Activated naive CD4-positive, alpha-beta T cell treated with anti-CD3 and anti-CD28 coated beads, Interleukin-2, amount 50 U/mL, for 24 hours (primary cell): Measurements from ENCODE around the gene ALDH5A1.
A peak's percentile ranks its signal among the peaks of the same experiment; 100 is the strongest.

Experiments
- H3K27ac Mint-ChIP-seq: one replicate; pipeline ENCODE4 v1.8.0; 2021; ENCODE audit warnings: mild to moderate bottlenecking, mixed read lengths
- H3K27me3 Mint-ChIP-seq: one replicate; pipeline ENCODE4 v1.8.0; 2021; ENCODE audit warnings: mixed read lengths
- H3K36me3 Mint-ChIP-seq: one replicate; pipeline ENCODE4 v1.8.0; 2021; ENCODE audit warnings: mixed read lengths
- H3K4me1 Mint-ChIP-seq: one replicate; pipeline ENCODE4 v1.8.0; 2021; ENCODE audit warnings: mixed read lengths
- H3K4me3 Mint-ChIP-seq: one replicate; pipeline ENCODE4 v1.8.0; 2021; ENCODE audit warnings: mild to moderate bottlenecking, mixed read lengths
- H3K9me3 Mint-ChIP-seq: one replicate; pipeline ENCODE4 v1.8.0; 2021; ENCODE audit warnings: mixed read lengths

Gene ALDH5A1

DNA sequence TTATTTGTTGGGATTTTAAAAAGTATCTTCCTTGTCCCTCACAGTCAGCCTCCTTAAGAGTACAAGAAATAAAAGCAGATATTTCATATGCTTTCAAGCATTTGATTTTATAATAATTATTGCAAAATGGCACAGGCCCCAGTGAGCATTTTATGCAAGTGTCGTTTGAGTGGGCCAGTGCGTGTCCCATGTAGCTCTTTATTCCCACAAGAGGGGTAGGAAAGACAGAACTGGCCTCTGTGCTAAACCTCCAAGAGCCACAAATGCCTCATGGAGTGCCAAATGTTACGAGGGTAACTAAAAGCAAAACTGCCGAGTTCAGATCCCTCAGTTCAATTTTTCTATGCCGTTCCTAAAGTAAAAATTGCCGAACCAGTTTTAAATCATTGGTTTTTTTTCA, 18.1 kb upstream of the ALDH5A1 start:
- H3K27ac Mint-ChIP-seq, result no peak overlapping the region
- H3K9me3 Mint-ChIP-seq, result no peaks in the 10 kb centered on the region
- H3K4me1 Mint-ChIP-seq, result no peaks in the 10 kb centered on the region
- no peak overlapping the region for H3K4me3 Mint-ChIP-seq
- H3K36me3 Mint-ChIP-seq, result no peaks in the 10 kb centered on the region
- no peaks in the 10 kb centered on the region for H3K27me3 Mint-ChIP-seq

DNA sequence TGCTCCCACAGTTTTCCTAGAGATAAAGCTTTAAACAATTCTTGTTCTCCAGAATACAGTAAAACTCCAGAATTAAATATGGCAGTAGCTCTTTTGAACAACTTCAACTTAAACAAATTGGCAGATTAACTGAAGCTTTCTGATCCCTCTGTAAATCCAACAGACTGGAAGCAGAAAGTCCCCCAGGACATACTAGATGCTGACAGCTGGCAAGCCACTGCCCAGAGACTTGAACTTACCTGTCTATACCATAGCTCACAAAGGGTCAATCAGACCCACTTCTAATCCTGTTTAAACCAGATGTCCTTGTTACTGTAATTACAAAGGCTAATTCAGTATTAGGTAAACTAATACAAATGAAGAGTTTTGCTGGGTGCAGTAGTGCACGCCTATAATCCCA, 17.7 kb upstream of the ALDH5A1 start:
- H3K27me3 Mint-ChIP-seq, result no peaks in the 10 kb centered on the region
- no peaks in the 10 kb centered on the region for H3K9me3 Mint-ChIP-seq

DNA sequence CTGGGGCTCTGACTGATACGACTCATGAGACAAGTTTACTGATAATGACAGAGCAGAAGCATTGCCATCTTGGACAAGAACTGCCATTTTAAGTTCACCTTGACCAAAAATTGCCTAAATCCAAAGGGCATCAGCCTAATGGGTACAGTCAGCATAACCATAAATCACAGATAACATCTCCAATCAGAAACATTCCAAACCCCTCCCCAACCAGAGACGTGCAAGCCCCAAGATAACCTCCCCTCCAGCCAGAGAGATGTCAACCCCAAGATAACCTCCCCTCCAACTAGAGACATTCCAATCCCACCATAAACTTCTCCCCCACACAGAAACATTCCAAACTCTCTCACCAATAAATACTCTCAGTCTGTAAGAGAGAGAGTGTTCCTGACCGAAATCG, 15.9 kb upstream of the ALDH5A1 start:
- Mint-ChIP-seq H3K27me3 (no peaks in the 10 kb centered on the region), H3K36me3 (no peaks in the 10 kb centered on the region), H3K9me3 (no peaks in the 10 kb centered on the region), H3K4me3 (no peak overlapping the region), H3K27ac (no peak overlapping the region), H3K4me1 (no peaks in the 10 kb centered on the region)

More for the DNA sequence above, 17.7 kb upstream of the ALDH5A1 start:
- Mint-ChIP-seq H3K4me1 (no peaks in the 10 kb centered on the region), H3K36me3 (no peaks in the 10 kb centered on the region), H3K4me3 (no peak overlapping the region), H3K27ac (no peak overlapping the region)

DNA sequence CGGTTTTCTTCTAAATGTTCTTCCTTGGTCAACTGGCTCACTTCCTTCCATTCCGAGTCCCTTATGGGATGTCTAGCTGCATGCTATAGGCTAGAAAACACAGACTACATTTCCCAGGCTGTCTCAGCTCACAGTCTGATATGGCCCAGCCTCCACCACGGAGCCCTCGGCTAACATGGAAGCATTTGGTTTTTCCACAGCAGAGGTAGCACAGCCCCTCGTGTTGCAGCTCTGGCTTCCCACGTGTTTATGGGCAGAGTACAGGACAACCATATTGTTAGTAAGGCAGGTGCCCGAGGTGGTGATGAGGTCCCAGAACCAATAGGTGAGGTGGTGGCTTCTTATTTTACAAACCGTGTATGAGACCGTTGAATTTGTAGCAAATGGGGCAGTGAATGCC, 14.1 kb upstream of the ALDH5A1 start:
- no peaks in the 10 kb centered on the region for H3K27me3 Mint-ChIP-seq
- H3K4me1 Mint-ChIP-seq, result no peaks in the 10 kb centered on the region
- no peak overlapping the region for H3K27ac Mint-ChIP-seq
- no peak overlapping the region for H3K4me3 Mint-ChIP-seq
- H3K36me3 Mint-ChIP-seq, result no peaks in the 10 kb centered on the region
- no peaks in the 10 kb centered on the region for H3K9me3 Mint-ChIP-seq

DNA sequence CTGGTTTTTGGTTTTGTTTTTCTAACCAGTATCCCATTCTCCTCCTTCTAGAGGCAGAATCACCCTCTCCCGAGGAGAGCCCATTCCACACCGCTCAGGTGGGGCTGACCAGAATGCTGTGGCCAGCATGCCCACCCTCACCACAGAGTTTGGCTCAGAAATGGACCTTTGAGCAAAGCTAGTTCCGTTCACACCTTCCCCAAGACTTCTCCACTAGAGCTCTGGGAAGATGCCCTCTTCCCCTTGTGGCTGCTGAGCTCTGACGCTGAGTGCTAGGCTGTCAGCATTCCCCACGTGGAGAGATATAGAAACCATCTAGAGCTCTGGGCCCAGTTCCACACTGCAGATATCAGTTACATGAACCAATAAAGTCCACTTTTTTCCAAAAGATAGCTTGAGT, 13.3 kb upstream of the ALDH5A1 start:
- Mint-ChIP-seq H3K4me3 (no peak overlapping the region), H3K36me3 (no peaks in the 10 kb centered on the region), H3K27me3 (no peaks in the 10 kb centered on the region), H3K4me1 (no peaks in the 10 kb centered on the region), H3K9me3 (no peaks in the 10 kb centered on the region), H3K27ac (no peak overlapping the region)

DNA sequence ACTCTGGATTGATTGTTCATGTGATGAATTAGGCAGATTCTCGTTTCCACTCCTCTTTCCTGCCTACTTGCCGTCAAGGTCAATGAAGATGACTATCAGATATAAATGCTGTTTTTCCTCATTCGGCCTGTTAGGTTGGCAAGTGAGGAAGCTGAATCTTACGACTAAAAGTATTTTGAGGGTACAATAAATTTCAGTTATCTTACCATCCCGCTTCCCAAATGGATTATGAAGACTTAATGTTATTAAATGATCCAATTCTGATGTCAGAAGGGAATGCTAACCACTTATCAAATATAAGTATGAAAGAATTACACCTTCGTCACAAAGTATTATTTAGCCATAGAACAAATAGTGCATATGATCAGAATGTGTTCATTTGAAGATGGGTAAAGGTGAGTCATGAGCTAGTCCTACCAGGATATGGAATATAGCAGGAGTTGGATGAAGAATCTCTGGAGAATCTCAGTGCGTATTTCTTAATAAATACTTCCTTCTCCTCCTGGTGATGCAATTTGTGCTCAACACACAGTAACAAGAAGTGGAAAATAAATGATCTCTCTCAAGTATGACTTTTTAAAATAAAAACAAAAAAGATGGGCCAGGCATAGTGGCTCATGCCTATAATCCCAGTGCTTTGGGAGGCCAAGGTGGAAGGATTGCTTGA, 10.0 kb upstream of the ALDH5A1 start:
- Mint-ChIP-seq H3K4me1 (no peaks in the 10 kb centered on the region), H3K27ac (no peak overlapping the region), H3K27me3 (no peaks in the 10 kb centered on the region), H3K36me3 (no peaks in the 10 kb centered on the region), H3K9me3 (no peaks in the 10 kb centered on the region), H3K4me3 (no peak overlapping the region)

DNA sequence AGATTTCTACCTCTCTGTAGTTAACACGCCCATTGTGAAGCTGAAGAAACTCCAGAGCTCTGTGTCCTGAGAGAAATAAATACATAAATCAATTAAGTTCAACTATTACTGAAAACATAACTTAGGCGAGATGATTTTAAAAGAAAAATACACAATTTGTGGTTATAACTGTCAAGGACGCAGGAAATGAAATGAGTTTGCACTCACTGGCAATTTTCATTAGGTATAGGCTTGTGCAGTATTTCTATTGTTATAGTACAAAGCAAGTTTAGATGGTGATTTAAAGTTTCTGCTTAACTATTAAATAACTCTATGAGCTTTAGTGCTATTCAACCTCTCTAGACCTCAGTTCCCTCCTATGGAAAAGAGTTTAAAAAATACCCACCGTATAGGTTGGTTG, 8.7 kb upstream of the ALDH5A1 start:
- Mint-ChIP-seq H3K4me1 (no peaks in the 10 kb centered on the region), H3K27me3 (no peaks in the 10 kb centered on the region), H3K27ac (no peak overlapping the region), H3K4me3 (no peak overlapping the region), H3K36me3 (no peaks in the 10 kb centered on the region), H3K9me3 (no peaks in the 10 kb centered on the region)

DNA sequence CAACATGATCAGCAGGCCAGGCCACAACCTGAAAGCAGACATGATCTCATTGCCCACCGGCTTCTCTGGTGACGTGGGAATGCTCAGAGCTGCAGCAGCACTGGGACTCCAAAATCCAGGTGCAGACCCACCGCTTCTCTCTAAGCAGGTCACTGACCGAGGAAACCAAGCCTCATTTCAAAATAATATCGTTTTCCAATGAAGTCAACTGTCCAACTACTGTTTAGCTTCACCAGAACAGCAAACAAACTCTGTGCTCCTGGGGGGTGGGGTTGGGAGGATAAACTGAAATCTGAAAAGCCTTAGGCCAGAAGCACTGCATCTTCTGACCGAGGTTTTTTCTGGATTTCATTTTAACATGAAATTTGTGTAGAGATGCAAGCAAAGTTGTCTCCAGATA, 5.3 kb upstream of the ALDH5A1 start, which contains the start of gene GPLD1:
Gene GPLD1 (minus strand): TSS at position 109 of the 400 bp plus-strand sequence. CDS start 67 bp downstream, at position 42.
- no peak within 1 kb of the TSS for H3K4me3 Mint-ChIP-seq
- H3K27ac Mint-ChIP-seq, result no peak within 1 kb of the TSS
- H3K4me1 Mint-ChIP-seq, result peaks cover 15% of the 10 kb centered on the region
- H3K27me3 Mint-ChIP-seq, result no peaks in the 10 kb centered on the region
- no peaks in the 10 kb centered on the region for H3K36me3 Mint-ChIP-seq
- no peaks in the 10 kb centered on the region for H3K9me3 Mint-ChIP-seq

DNA sequence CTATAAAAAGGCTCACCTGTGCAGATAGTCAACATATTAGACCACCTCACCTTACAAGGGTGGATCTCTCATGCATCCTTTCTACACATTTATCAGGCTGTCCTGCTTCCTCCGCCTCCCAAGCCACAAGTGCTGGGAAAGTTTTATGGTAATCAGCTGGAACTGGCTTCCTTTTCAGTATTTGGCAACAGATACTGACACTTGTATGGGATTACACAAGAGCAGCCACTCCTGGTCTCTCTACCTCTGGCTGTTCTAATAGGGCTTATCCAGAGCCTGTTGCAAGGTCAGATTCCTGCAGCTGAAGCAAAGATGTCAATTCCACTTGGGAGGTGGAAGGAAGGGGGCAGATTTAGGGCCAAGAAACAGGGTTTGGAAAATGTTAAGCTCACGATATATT, 4.9 kb upstream of the ALDH5A1 start:
- no peaks in the 10 kb centered on the region for H3K9me3 Mint-ChIP-seq
- no peaks in the 10 kb centered on the region for H3K36me3 Mint-ChIP-seq
- peaks cover 15% of the 10 kb centered on the region for H3K4me1 Mint-ChIP-seq
- H3K27me3 Mint-ChIP-seq, result no peaks in the 10 kb centered on the region
- no peak overlapping the region for H3K27ac Mint-ChIP-seq
- no peak overlapping the region for H3K4me3 Mint-ChIP-seq

DNA sequence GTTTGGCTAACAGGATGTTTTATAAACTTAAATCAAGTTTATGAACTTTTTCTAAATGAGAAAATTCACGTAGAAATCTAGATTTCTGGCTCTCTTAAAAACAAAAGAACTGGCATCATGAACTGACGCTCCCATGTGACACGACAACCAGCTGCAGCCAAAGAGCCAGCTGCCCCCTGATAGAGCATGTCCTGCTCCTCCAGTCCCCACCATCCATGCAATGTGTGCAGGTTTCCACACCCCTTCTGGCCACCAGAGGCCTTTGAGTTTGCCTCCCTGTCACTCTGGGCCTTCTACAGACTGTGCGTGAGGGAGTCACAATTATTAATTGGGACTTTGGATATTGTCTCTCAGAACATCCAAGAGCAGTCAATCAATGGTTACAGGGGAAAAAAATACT, 3.8 kb upstream of the ALDH5A1 start:
- Mint-ChIP-seq H3K27me3 (no peaks in the 10 kb centered on the region), H3K36me3 (peaks cover 2% of the 10 kb centered on the region), H3K4me3 (no peak overlapping the region), H3K9me3 (no peaks in the 10 kb centered on the region), H3K27ac (no peak overlapping the region), H3K4me1 (peaks cover 19% of the 10 kb centered on the region)

DNA sequence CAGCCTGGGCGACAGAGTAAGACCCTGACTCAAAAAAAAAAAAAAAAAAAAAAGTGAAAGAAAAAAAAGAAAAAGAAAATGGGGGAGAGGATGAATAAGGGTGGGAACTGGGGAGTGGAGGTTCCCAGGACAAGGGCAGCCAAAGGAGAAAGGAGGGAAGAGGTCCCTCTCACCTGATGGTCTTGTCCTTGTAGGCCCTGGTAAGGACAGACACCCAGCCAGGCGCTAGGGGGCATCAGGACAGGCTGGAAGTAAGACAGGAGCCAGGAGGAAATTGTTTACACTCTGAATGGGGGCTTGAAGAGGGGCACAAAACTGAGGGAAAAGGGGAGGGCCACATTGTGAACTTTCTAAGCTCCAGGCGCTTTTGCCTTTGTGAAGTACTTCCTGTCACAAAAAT, 2.3 kb upstream of the ALDH5A1 start:
- Mint-ChIP-seq H3K36me3 (peaks cover 9% of the 10 kb centered on the region), H3K4me1 (peaks cover 19% of the 10 kb centered on the region), H3K27me3 (no peaks in the 10 kb centered on the region), H3K9me3 (no peaks in the 10 kb centered on the region), H3K27ac (peak overlapping the region; percentile 4), H3K4me3 (no peak overlapping the region)

DNA sequence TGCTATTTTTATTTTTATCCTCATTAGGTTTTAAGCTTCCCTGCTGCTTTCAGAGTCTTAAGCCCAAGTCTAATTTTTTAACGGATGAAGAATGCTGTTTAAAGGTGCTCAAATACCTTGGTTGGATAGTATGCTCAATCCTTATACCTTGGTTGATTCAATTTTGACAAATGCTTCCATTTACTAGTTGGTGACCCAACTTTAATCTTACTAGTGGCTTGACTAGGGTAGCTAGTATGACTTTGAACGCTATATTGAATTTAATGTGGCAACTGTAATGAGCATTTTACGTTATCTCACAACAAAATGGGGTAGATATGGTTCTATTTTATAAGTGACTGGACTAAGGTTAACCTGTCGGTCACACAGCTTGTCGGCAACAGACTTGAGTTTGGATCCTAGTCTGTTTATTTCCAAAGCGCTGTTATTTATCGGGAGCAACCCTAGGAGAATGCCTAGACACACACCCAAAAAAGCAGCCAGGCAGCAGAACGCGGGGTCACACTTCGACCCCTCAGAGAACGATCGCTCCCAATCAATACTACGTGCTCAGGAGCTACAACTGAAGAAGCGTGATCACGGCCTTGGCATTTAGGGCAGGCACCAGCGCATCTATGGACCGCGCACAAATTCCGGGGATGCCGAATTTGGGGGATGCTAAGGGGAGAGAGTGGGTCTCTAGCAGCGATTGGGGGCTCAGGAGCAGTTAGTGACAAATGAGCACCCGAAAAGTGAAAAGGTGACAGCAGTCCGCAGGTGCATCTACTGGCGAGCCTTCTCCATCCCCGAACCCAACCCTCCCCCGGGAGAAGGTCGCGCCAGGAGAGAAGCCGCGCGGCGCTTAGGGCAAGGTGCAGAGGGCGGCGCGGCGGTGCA, 586 bp upstream of the ALDH5A1 start:
- H3K27me3 Mint-ChIP-seq, result no peaks in the 10 kb centered on the region
- H3K4me3 Mint-ChIP-seq, result peak overlapping the region; percentile 88
- H3K27ac Mint-ChIP-seq, result peak overlapping the region; percentile 51
- peaks cover 13% of the 10 kb centered on the region for H3K36me3 Mint-ChIP-seq
- no peaks in the 10 kb centered on the region for H3K9me3 Mint-ChIP-seq
- peaks cover 26% of the 10 kb centered on the region for H3K4me1 Mint-ChIP-seq

DNA sequence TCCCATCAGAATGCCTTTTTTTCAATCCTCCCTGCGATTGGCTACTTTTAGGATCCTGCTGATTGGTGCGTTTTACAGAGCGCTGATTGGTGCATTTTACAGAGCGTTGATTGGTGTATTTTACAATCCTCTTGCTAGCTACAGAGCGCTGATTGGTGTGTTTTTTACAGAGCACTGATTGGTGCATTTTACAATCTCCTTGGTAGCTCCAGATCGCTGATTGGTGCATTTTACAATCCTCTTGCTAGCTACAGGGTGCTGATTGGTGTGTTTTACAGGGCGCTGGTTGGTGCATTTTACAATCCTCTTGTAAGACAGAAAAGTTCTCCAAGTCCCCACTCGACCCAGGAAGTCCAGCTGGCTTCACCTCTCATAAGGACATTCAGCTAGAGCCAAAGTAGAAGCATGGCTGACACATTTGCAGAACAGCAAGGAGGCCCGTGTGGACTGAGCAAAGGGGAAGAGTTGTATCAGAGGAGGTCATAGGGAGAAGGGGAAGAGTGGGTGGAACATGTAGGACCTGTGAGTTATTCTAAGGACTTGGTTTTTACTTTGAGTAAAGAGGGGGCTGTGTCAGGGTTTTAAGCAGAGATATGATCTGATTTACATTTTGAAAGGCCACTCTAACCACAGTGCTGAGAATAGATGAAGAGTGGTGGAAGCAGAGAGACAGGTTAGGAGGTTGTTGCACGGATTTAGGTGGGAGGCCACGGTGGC, 2.6 kb downstream of the ALDH5A1 start:
- no peak overlapping the region for H3K27ac Mint-ChIP-seq
- no peak overlapping the region for H3K4me3 Mint-ChIP-seq
- no peaks in the 10 kb centered on the region for H3K27me3 Mint-ChIP-seq
- peaks cover 32% of the 10 kb centered on the region for H3K4me1 Mint-ChIP-seq
- H3K9me3 Mint-ChIP-seq, result no peaks in the 10 kb centered on the region
- peaks cover 15% of the 10 kb centered on the region for H3K36me3 Mint-ChIP-seq

DNA sequence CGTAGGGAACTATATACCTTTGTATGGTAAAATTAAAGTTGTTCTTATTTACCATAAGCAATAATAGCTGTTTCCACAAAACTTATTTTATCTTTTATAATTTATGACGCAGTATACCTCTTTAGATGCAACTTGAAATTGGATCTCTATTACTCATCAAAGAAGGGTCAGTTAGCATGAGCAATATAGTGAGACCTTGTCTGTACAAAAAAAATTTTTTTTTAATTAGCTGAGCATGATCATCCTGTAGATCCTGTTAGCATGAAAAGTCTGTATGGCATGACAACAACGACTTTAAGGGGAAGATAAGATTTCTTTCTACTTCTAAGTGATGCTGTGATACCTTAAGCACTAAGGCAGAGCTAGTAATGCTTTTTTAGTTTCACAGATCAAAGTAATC, 5.9 kb downstream of the ALDH5A1 start:
- H3K36me3 Mint-ChIP-seq, result peaks cover 28% of the 10 kb centered on the region
- H3K27me3 Mint-ChIP-seq, result no peaks in the 10 kb centered on the region
- no peak overlapping the region for H3K4me3 Mint-ChIP-seq
- no peak overlapping the region for H3K27ac Mint-ChIP-seq
- peaks cover 18% of the 10 kb centered on the region for H3K4me1 Mint-ChIP-seq
- no peaks in the 10 kb centered on the region for H3K9me3 Mint-ChIP-seq

DNA sequence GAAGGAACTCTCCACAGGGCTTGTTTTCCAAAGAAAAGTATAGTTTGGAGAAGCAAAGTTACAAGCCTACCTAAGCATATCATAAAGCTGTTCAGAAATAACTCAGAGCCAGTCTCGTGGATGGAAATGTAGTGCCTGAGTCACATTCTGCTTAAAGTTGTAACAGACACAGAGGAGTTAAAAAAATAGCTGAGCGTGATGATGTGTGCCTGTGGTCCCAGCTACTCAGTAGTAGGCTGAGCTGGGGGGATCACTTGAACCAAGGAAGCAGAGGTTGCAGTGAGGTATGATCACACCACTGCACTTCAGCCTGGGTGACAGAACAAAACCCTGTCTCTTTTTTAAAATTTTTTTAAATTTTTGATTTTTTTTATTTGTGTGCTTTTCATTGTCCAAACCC, 6.6 kb downstream of the ALDH5A1 start:
- no peaks in the 10 kb centered on the region for H3K27me3 Mint-ChIP-seq
- peaks cover 30% of the 10 kb centered on the region for H3K36me3 Mint-ChIP-seq
- H3K4me1 Mint-ChIP-seq, result peaks cover 17% of the 10 kb centered on the region
- H3K4me3 Mint-ChIP-seq, result no peak overlapping the region
- no peaks in the 10 kb centered on the region for H3K9me3 Mint-ChIP-seq
- H3K27ac Mint-ChIP-seq, result peak overlapping the region; percentile 17

DNA sequence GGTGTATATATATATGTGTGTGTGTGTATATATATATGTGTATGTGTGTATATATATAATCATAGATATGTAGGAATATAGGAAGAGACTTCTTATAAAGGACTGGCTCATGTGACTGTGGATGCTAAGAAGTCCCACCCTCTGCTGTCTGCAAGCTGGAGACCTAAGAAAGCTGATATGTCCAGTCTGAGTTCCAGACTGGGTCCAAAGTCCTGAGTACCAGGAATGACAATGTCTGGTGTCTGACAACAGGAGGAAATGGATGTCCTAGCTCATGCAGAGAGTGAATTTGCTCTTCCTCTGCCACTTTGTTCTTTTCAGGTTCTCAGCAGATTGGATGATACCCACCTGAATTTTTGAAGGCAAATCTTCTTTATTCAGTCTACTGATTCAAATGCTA, 7.1 kb downstream of the ALDH5A1 start:
- no peak overlapping the region for H3K27ac Mint-ChIP-seq
- H3K4me3 Mint-ChIP-seq, result no peak overlapping the region
- H3K27me3 Mint-ChIP-seq, result no peaks in the 10 kb centered on the region
- no peaks in the 10 kb centered on the region for H3K9me3 Mint-ChIP-seq
- H3K4me1 Mint-ChIP-seq, result peaks cover 17% of the 10 kb centered on the region
- H3K36me3 Mint-ChIP-seq, result peaks cover 29% of the 10 kb centered on the region
